Bronchial epithelial cell (primary cell): ENCODE measurements around the gene MMAB. TPM values are rescaled to one million over a fixed set of nuclear protein-coding genes. Genes with fewer than 3 reads are reported as not detected.

Experiments used
- DNase-seq: peaks from one replicate; pipeline ENCODE4 v3.0.0-alpha.2; 2010; ENCODE audit warnings: low read depth
- FAIRE-seq: peaks from 2 replicates; lab custom pipeline; 2011; peaks lifted over from hg19 to GRCh38; lab: Jason Lieb, UNC
- H3K27me3 ChIP-seq: 2 replicates; pipeline ENCODE4 v1.5.1; 2011; ENCODE audit warnings: low read length; ENCODE audit not compliant: control insufficient read depth, insufficient read depth
- H3K36me3 ChIP-seq: 2 replicates; pipeline ENCODE4 v1.5.1; 2011; ENCODE audit warnings: low read length; ENCODE audit not compliant: control insufficient read depth, insufficient read depth
- H3K4me3 ChIP-seq: 2 replicates; pipeline ENCODE4 v1.5.1; 2011; ENCODE audit warnings: mild to moderate bottlenecking, low read depth, low read length, control low read depth
- total RNA-seq: library from RNA; depleted of rRNA; stranded (reverse); fragments of >200 nt; gene quantifications from 2 replicates; pipeline ENCODE4 v1.2.1, GENCODE V29; 2014
- TF ChIP-seq, protein P1 (sequence below): IDR thresholded peaks from 2 replicates; pipeline ENCODE4 v1.5.1; 2011; ENCODE audit warnings: mild to moderate bottlenecking, moderate library complexity, low read length, control low read depth, inconsistent platforms; ENCODE audit not compliant: insufficient read depth, severe bottlenecking

MMAB gene
- 33.5 and 36.9 TPM in 2 replicates for total RNA-seq

DNA sequence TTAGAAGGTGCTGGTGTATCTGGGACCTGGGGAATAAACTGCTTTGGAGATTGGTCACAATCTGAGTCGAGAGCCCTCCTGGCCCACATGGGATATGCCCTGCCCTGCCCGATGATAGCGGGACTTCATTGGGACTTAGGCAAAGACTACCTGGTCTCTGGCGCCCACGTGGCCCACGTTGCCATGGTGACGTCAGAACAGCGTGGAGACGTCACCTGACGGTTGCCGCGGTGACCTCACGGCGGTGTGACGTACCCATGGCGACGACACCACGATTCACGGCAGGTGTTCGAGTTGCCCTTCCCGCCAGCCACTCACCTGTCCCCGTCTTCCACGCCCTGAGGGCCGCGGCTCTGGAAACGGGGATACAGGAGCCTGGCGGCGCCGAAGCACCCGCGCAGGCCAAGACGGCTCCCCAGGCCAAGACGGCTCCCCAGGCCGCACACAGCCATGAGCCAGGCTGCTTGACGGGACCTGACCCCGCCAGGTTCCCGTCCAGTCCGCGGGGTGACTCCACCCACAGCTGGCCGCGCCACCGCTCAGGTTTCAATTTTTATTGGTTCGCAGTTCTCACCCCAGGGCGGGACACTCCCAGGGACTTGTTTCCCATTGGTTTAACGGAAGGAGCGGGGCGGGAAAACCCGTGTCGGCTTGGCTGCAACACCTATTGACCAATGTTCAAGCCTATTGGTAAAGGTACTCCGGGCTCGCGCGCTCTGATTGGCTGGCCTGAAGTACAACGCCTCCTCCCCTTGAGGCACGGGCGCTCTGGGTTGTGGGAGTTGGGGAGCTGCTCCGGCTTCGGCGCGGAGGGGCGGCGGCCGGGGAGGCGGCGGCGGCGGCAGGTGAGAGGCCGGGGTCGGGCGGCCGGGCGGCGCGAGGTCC, at the start of gene MMAB, which contains the start of gene MVK:
TSS of gene MMAB (minus strand) at position 476 of the 885 bp plus-strand sequence. CDS start at position 452, 24 bp downstream.
TSS of gene MVK (plus strand) at position 766 of the 885 bp plus-strand sequence. CDS start 1,029 bp downstream, outside the sequence.
- TF ChIP-seq, protein P1, sequence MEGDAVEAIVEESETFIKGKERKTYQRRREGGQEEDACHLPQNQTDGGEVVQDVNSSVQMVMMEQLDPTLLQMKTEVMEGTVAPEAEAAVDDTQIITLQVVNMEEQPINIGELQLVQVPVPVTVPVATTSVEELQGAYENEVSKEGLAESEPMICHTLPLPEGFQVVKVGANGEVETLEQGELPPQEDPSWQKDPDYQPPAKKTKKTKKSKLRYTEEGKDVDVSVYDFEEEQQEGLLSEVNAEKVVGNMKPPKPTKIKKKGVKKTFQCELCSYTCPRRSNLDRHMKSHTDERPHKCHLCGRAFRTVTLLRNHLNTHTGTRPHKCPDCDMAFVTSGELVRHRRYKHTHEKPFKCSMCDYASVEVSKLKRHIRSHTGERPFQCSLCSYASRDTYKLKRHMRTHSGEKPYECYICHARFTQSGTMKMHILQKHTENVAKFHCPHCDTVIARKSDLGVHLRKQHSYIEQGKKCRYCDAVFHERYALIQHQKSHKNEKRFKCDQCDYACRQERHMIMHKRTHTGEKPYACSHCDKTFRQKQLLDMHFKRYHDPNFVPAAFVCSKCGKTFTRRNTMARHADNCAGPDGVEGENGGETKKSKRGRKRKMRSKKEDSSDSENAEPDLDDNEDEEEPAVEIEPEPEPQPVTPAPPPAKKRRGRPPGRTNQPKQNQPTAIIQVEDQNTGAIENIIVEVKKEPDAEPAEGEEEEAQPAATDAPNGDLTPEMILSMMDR, result no peak
- Histone ChIP-seq H3K4me3 (peak within 1 kb of the TSS; percentile 44), H3K27me3 (no peaks in the 10 kb centered on the region), H3K36me3 (peaks cover 14% of the 10 kb centered on the region)
- no peak for FAIRE-seq
- DNase-seq, result peak; percentile 99

DNA sequence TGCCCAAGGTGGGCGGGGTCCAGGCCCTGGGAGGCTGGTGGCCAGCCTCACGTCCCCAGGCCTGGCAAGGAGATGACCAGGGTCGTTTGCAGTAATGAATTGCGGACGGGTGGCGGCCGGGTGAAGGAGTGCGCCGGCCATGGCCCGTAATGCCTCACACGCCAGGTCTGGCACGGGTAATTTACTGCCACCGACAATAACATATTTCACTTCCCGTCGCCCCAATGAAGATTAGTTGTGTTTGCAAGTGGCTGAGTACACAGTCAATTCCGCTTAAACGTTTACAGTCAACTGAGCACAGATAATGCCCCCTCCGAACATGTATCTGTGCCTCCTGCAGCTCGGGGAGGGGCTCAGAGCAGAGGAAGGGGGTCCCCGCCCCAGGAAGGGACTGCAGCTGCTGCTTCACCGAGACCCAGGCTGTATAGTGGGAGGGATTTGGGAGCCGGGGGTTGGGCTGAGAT, 48.6 kb upstream of the MMAB start:
- H3K27me3 ChIP-seq, result peaks cover 2% of the 10 kb centered on the region
- TF ChIP-seq, protein P1, result no peak

GRCh38 chr12:109621211-109621694, 47.9 kb upstream of the MMAB start:
- H3K27me3 ChIP-seq, result peaks cover 3% of the 10 kb centered on the region
- no peak for FAIRE-seq
- TF ChIP-seq, protein P1, result no peak
- no peak overlapping the region for H3K4me3 ChIP-seq
- peak; percentile 41 for DNase-seq
- no peaks in the 10 kb centered on the region for H3K36me3 ChIP-seq

More for the DNA sequence above, 48.6 kb upstream of the MMAB start:
- no peak for FAIRE-seq
- H3K4me3 ChIP-seq, result no peak overlapping the region
- DNase-seq, result no peak
- H3K36me3 ChIP-seq, result no peaks in the 10 kb centered on the region

GRCh38 chr12:109619002-109619604, 45.8 kb upstream of the MMAB start:
- no peak for DNase-seq
- FAIRE-seq, result peak; percentile 23
- Histone ChIP-seq H3K27me3 (peaks cover 4% of the 10 kb centered on the region), H3K36me3 (no peaks in the 10 kb centered on the region), H3K4me3 (no peak overlapping the region)
- TF ChIP-seq, protein P1, result no peak

- FAIRE-seq (no peak), DNase-seq (no peak)
- Histone ChIP-seq H3K27me3 (peaks cover 4% of the 10 kb centered on the region), H3K4me3 (no peak overlapping the region), H3K36me3 (no peaks in the 10 kb centered on the region)
- TF ChIP-seq, protein P1, result no peak
Observed at GRCh38 chr12:109618082-109618481, 44.8 kb upstream of the MMAB start.
